Measurements from ENCODE around the gene CMKLR1.

CMKLR1 gene

GRCh38 chr12:108338915-108339657 is at the start of gene CMKLR1:
Gene CMKLR1 (minus strand): TSS chr12:108339311. CDS start chr12:108293591, 45,720 bp downstream.
- no peak for DNase-seq

- DNase-seq, result no peak
Observed at GRCh38 chr12:108387771-108388170, 48.7 kb upstream of the CMKLR1 start.

- DNase-seq, result no peak
Observed at GRCh38 chr12:108386709-108387360, 47.7 kb upstream of the CMKLR1 start.

GRCh38 chr12:108382437-108382801 is 43.3 kb upstream of the CMKLR1 start:
- no peak for DNase-seq

GRCh38 chr12:108381787-108382436 is 42.8 kb upstream of the CMKLR1 start:
- no peak for DNase-seq

- DNase-seq, result no peak
Observed at GRCh38 chr12:108380382-108380781, 41.3 kb upstream of the CMKLR1 start.

- DNase-seq, result no peak
Observed at GRCh38 chr12:108379823-108380222, 40.7 kb upstream of the CMKLR1 start.

- no peak for DNase-seq
Observed at GRCh38 chr12:108378926-108379325, 39.8 kb upstream of the CMKLR1 start.

- no peak for DNase-seq
Observed at GRCh38 chr12:108377260-108377659, 38.1 kb upstream of the CMKLR1 start.

- DNase-seq, result no peak
Observed at GRCh38 chr12:108375986-108376663, 37.0 kb upstream of the CMKLR1 start.

GRCh38 chr12:108374596-108375320 is 35.6 kb upstream of the CMKLR1 start:
- DNase-seq, result no peak

- DNase-seq, result no peak
Observed at GRCh38 chr12:108373111-108373510, 34.0 kb upstream of the CMKLR1 start.

GRCh38 chr12:108371801-108372344 is 32.8 kb upstream of the CMKLR1 start:
- DNase-seq, result no peak

GRCh38 chr12:108370415-108370814 is 31.3 kb upstream of the CMKLR1 start:
- DNase-seq, result no peak

GRCh38 chr12:108369736-108370396 is 30.8 kb upstream of the CMKLR1 start:
- no peak for DNase-seq

GRCh38 chr12:108368089-108368488 is 29.0 kb upstream of the CMKLR1 start:
- no peak for DNase-seq

- DNase-seq, result peak; percentile 53
Observed at GRCh38 chr12:108367436-108367835, 28.3 kb upstream of the CMKLR1 start.

- DNase-seq, result no peak
Observed at GRCh38 chr12:108365324-108365723, 26.2 kb upstream of the CMKLR1 start.

GRCh38 chr12:108364879-108365278 is 25.8 kb upstream of the CMKLR1 start:
- no peak for DNase-seq

GRCh38 chr12:108363565-108363964 is 24.5 kb upstream of the CMKLR1 start:
- no peak for DNase-seq

GRCh38 chr12:108363165-108363564 is 24.1 kb upstream of the CMKLR1 start:
- no peak for DNase-seq

- no peak for DNase-seq
Observed at GRCh38 chr12:108361606-108362005, 22.5 kb upstream of the CMKLR1 start.
